PC-3 (cell line): ENCODE measurements around the gene RNASEL.

Experiments
- EZH2 ChIP-seq: fragments of 300-600 bp; sonication (generic); IDR thresholded peaks from one replicate; pipeline ENCODE4 v1.6.1; 2017; ENCODE audit warnings: antibody characterized with exemption, mild to moderate bottlenecking, low read length; ENCODE audit not compliant: unreplicated experiment
- EZH2phosphoT487 ChIP-seq: fragments of 300-600 bp; sonication (generic); IDR thresholded peaks from 2 replicates; pipeline ENCODE4 v1.6.1; 2018; ENCODE audit warnings: mild to moderate bottlenecking, antibody characterized with exemption, low read length, borderline replicate concordance
- TF ChIP-seq, protein P1 (sequence below): fragments of 300-600 bp; sonication (generic); conservative IDR thresholded peaks from 2 replicates; pipeline ENCODE4 v1.5.1; 2017; ENCODE audit warnings: antibody characterized with exemption, low read depth, mild to moderate bottlenecking, low read length

DNA sequence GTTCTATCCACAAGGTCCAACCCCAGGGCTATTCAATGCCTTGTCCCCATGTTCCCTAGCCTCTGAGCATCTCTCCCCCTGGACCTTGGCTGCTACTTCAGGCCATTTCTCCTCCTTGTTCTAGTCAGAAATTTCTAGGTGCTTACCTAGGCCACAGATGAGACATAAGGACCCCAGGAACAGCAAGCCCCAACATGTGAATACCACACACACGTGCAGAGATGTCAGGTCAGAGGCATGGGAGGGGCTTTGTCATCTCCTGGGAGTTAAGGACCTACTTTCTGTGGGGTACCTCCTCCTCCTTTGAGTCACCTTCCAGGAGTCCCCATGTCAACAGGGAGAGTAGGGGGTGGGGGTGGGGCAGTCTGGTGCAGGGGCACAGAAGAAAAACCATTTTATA, 22.3 kb upstream of the RNASEL start:
- TF ChIP-seq, protein P1, sequence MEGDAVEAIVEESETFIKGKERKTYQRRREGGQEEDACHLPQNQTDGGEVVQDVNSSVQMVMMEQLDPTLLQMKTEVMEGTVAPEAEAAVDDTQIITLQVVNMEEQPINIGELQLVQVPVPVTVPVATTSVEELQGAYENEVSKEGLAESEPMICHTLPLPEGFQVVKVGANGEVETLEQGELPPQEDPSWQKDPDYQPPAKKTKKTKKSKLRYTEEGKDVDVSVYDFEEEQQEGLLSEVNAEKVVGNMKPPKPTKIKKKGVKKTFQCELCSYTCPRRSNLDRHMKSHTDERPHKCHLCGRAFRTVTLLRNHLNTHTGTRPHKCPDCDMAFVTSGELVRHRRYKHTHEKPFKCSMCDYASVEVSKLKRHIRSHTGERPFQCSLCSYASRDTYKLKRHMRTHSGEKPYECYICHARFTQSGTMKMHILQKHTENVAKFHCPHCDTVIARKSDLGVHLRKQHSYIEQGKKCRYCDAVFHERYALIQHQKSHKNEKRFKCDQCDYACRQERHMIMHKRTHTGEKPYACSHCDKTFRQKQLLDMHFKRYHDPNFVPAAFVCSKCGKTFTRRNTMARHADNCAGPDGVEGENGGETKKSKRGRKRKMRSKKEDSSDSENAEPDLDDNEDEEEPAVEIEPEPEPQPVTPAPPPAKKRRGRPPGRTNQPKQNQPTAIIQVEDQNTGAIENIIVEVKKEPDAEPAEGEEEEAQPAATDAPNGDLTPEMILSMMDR: no peak
- TF ChIP-seq EZH2 (no peak), EZH2phosphoT487 (no peak)
